GM06990 (cell line): ENCODE data around the gene NEK8.
"Not testable (repeated sequence)": the region's sequence is repeated elsewhere in the genome, so short reads cannot be mapped to it uniquely, and the experiment has no call there.

ENCODE experiments used
- DNase-seq: peaks from one replicate; pipeline ENCODE4 v3.0.0-alpha.2; 2011; ENCODE audit not compliant: insufficient read length; ENCODE audit errors: extremely low read depth
- H3K27me3 ChIP-seq: replicated peaks from 2 replicates; pipeline ENCODE4 v1.6.0; 2011; ENCODE audit warnings: low read length; ENCODE audit not compliant: control insufficient read depth, insufficient read depth
- H3K36me3 ChIP-seq: 2 replicates; pipeline ENCODE4 v1.5.1; 2011; ENCODE audit warnings: low read length; ENCODE audit not compliant: control insufficient read depth, insufficient read depth
- H3K4me3 ChIP-seq: replicated peaks from 2 replicates; pipeline ENCODE4 v1.5.1; 2011; ENCODE audit warnings: low read depth, mild to moderate bottlenecking, control low read depth, low read length
- TF ChIP-seq, protein P1 (sequence below): IDR thresholded peaks from 2 replicates; pipeline ENCODE4 v1.5.1; 2011; ENCODE audit warnings: low read length, control low read depth, mild to moderate bottlenecking, inconsistent platforms; ENCODE audit not compliant: insufficient read depth, poor library complexity, severe bottlenecking

NEK8 gene

GRCh38 chr17:28763137-28763799, 34.7 kb downstream of the NEK8 start:
- H3K4me3 ChIP-seq = no peak overlapping the region; the same call in 1 of the 2 replicates
- peaks cover 19% of the 10 kb centered on the region for H3K36me3 ChIP-seq
- H3K27me3 ChIP-seq = no peaks in the 10 kb centered on the region
- TF ChIP-seq, protein P1, sequence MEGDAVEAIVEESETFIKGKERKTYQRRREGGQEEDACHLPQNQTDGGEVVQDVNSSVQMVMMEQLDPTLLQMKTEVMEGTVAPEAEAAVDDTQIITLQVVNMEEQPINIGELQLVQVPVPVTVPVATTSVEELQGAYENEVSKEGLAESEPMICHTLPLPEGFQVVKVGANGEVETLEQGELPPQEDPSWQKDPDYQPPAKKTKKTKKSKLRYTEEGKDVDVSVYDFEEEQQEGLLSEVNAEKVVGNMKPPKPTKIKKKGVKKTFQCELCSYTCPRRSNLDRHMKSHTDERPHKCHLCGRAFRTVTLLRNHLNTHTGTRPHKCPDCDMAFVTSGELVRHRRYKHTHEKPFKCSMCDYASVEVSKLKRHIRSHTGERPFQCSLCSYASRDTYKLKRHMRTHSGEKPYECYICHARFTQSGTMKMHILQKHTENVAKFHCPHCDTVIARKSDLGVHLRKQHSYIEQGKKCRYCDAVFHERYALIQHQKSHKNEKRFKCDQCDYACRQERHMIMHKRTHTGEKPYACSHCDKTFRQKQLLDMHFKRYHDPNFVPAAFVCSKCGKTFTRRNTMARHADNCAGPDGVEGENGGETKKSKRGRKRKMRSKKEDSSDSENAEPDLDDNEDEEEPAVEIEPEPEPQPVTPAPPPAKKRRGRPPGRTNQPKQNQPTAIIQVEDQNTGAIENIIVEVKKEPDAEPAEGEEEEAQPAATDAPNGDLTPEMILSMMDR = no peak
- no peak for DNase-seq

DNA sequence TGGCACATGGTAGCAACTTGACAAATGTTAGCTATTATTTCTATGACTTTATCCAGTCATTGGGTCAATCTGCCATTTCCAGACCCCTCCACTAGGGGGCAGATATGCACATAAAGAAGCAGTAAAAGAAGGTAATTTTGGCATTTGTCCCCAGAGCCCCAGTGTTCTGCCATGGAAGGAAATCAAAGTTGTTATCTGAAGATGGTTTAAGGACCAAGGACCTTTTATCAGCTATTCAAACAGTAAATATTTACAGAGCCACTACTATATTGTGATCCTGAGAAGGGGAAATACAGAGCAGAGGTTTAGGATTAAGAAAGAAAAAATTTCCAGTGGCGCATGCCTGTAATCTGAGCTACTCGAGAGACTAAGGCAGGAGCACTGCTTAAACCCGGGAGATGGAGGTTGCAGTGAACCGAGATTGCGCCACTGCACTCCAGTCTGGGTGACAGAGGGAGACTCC, 35.2 kb downstream of the NEK8 start:
- Histone ChIP-seq H3K4me3 (no peak overlapping the region), H3K27me3 (no peaks in the 10 kb centered on the region), H3K36me3 (peaks cover 14% of the 10 kb centered on the region)
- TF ChIP-seq, protein P1 = peak; percentile 81
- DNase-seq = no peak

GRCh38 chr17:28765038-28765437, 36.5 kb downstream of the NEK8 start:
- no peak for DNase-seq
- TF ChIP-seq, protein P1 = no peak
- Histone ChIP-seq H3K4me3 (no peak overlapping the region), H3K36me3 (peaks cover 9% of the 10 kb centered on the region), H3K27me3 (no peaks in the 10 kb centered on the region)

DNA sequence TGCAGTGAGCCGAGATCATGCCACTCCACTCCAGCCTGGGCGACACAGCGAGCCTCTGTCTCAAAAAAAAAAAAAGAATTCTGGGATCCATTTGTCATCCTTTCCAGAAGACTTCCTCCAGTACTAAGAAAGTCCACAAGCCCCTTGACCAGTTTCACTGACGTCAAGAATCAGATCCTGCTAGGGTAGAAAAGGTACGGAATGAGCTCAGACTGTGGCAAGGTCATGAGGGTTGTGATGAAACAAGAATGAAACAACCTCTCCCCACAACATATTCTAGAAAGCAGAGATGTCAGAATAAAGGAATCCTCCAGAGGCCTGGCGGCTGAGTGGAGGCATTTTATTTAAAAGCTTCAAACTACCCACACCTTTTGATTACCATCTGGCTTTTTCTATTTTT, 45.1 kb downstream of the NEK8 start:
- DNase-seq = no peak
- TF ChIP-seq, protein P1 = no peak
- no peak overlapping the region for H3K4me3 ChIP-seq
- H3K27me3 ChIP-seq = no peaks in the 10 kb centered on the region
- H3K36me3 ChIP-seq = no peaks in the 10 kb centered on the region; the same call in 1 of the 2 replicates

DNA sequence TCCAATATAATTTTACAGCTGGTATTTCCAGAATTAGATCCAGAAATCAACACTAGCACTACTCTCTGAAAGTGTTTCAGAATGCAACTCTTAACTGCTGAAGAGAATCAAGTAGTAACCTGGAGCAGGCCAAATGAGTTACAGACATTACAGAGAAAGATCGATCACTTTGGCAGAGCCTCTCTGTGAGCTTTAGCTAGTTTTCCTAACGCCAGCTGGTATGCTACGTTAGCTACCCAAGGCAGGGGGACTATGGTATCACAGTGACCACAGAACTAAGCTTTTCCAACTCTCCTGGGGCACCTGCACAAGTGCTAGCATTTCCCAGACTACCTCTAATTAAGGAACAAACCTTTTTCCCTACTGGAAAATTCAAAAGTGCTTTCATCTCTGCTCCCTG, 45.6 kb downstream of the NEK8 start:
- TF ChIP-seq, protein P1 = no peak
- DNase-seq = no peak
- H3K4me3 ChIP-seq = no peak overlapping the region
- no peaks in the 10 kb centered on the region; the same call in 1 of the 2 replicates for H3K36me3 ChIP-seq
- H3K27me3 ChIP-seq = no peaks in the 10 kb centered on the region

- TF ChIP-seq, protein P1 = no peak
- Histone ChIP-seq H3K27me3 (no peaks in the 10 kb centered on the region), H3K36me3 (no peaks in the 10 kb centered on the region; the same call in 1 of the 2 replicates), H3K4me3 (no peak overlapping the region)
- DNase-seq = no peak
Observed at GRCh38 chr17:28777178-28777577, 48.6 kb downstream of the NEK8 start.

DNA sequence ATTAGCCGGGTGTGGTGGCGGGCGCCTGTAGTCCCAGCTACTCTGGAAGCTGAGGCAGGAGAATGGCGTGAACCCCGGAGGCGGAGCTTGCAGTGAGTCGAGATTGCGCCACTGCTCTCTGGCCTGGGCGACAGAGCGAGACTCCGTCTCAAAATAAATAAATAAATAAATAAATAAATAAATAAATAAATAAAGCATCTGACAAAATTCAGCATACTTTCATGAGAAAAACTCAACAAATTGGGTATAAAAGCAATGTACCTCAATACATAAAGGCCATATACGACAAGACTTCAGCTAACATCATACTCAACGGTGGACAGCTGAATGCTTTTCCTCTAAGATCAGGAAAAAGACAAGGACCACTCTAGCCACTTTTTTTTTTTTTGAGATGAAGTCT, 51.0 kb downstream of the NEK8 start:
- H3K36me3 ChIP-seq, H3K4me3 ChIP-seq, H3K27me3 ChIP-seq, DNase-seq: not testable (repeated sequence)
